OCI-LY1 (cell line): ENCODE results near the gene MAML1.

Source experiments
- H2AFZ ChIP-seq: fragments of 200-600 bp; sonication (generic), shearing (Covaris generic); 2 replicates; pipeline ENCODE4 v1.6.0; 2014; ENCODE audit warnings: antibody characterized with exemption, mild to moderate bottlenecking, low read length
- H3F3A ChIP-seq: fragments of 200-600 bp; sonication (generic), shearing (Covaris generic); 2 replicates; pipeline ENCODE4 v1.6.0; 2014; ENCODE audit warnings: mild to moderate bottlenecking, antibody characterized with exemption, low read length, moderate library complexity; ENCODE audit not compliant: insufficient read depth
- H3K27ac ChIP-seq: fragments of 200-600 bp; sonication (generic); 2 replicates; pipeline ENCODE4 v1.5.1; 2014; ENCODE audit warnings: low read length, mixed run types, mild to moderate bottlenecking, low read depth; ENCODE audit not compliant: poor library complexity, severe bottlenecking
- H3K27me3 ChIP-seq: fragments of 200-600 bp; sonication (generic); 2 replicates; pipeline ENCODE4 v1.6.0; 2014; ENCODE audit warnings: antibody characterized with exemption, mild to moderate bottlenecking, low read length, moderate library complexity; ENCODE audit not compliant: insufficient read depth
- H3K36me3 ChIP-seq: fragments of 200-600 bp; sonication (generic); 2 replicates; pipeline ENCODE4 v1.6.1; 2014; ENCODE audit warnings: mild to moderate bottlenecking, antibody characterized with exemption, low read length, moderate library complexity, mixed read lengths; ENCODE audit not compliant: insufficient read depth
- H3K4me1 ChIP-seq: fragments of 200-600 bp; sonication (generic); 2 replicates; pipeline ENCODE4 v1.5.1; 2014; ENCODE audit warnings: mild to moderate bottlenecking, low read length, moderate library complexity; ENCODE audit not compliant: insufficient read depth, severe bottlenecking
- H3K4me2 ChIP-seq: fragments of 200-600 bp; sonication (generic), shearing (Covaris generic); 2 replicates; pipeline ENCODE4 v1.6.1; 2014; ENCODE audit warnings: low read length
- H3K4me3 ChIP-seq: fragments of 200-600 bp; sonication (generic); 2 replicates; pipeline ENCODE4 v1.5.1; 2014; ENCODE audit warnings: low read length, low read depth, mild to moderate bottlenecking, mixed read lengths; ENCODE audit not compliant: poor library complexity, severe bottlenecking
- H3K79me2 ChIP-seq: fragments of 200-600 bp; shearing (Covaris generic); 2 replicates; pipeline ENCODE4 v1.6.1; 2016; ENCODE audit warnings: mixed run types, low read length, mixed read lengths; ENCODE audit not compliant: insufficient read depth
- H3K9ac ChIP-seq: fragments of 200-600 bp; sonication (generic), shearing (Covaris generic); 2 replicates; pipeline ENCODE4 v1.6.1; 2014; ENCODE audit warnings: mild to moderate bottlenecking, low read length, mixed read lengths
- H3K9me2 ChIP-seq: fragments of 200-600 bp; sonication (generic), shearing (Covaris generic); 2 replicates; pipeline ENCODE4 v1.6.1; 2014; ENCODE audit warnings: low read depth, mild to moderate bottlenecking, low read length, mixed read lengths
- H3K9me3 ChIP-seq: fragments of 200-600 bp; shearing (Covaris generic); 2 replicates; pipeline ENCODE4 v1.6.1; 2014; ENCODE audit warnings: low read length, mixed read lengths
- H4K20me1 ChIP-seq: fragments of 200-600 bp; sonication (generic), shearing (Covaris generic); 2 replicates; pipeline ENCODE4 v1.6.0; 2016; ENCODE audit warnings: mild to moderate bottlenecking, low read length; ENCODE audit not compliant: insufficient read depth
- CTCF ChIP-seq: fragments of 200-600 bp; sonication (generic), shearing (Covaris generic); IDR thresholded peaks from 2 replicates; pipeline ENCODE4 v1.5.1; 2017; ENCODE audit warnings: mild to moderate bottlenecking, antibody characterized with exemption, low read length, moderate library complexity, mixed read lengths
- EZH2 ChIP-seq: fragments of 200-600 bp; sonication (generic), shearing (Covaris generic); IDR thresholded peaks from 2 replicates; pipeline ENCODE4 v1.8.0; 2017; ENCODE audit warnings: borderline replicate concordance, mixed run types, mild to moderate bottlenecking, antibody characterized with exemption, low read length, moderate library complexity, mixed read lengths

Gene MAML1

DNA sequence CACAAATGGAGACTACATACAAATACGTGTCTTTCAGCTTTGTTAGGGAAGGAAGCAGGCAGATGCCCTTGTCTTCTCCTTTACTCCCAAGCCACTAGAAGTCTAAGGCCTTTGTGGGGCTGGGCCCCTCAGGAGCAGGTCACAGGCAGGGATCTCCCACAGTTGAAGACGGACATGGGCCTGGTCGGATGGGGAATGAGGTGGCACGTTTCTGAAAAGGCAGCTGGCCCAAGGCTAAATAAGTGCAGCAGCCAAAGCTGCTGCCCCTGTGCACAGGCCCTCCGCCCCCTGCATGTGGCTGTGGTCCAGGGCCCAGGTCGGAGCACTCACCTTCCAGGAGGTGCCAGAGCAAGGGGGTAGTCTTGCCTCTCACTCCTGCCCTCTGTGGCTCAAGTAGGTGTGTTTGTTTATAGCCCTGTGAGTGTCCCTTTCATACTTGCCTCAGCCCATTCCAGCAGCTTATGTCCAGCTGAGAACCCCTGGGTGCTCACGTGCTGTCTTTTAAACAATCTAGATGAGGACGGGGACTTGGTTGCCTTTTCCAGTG lies 89.9 kb downstream of the MAML1 start:
- Histone ChIP-seq H3K4me2 (peak overlapping the region; percentile 77), H3F3A (no peaks in the 10 kb centered on the region), H3K36me3 (peaks cover 54% of the 10 kb centered on the region), H4K20me1 (no peaks in the 10 kb centered on the region), H2AFZ (no peak overlapping the region), H3K27me3 (no peaks in the 10 kb centered on the region), H3K27ac (peak overlapping the region; percentile 51), H3K9me3 (no peaks in the 10 kb centered on the region), H3K79me2 (peaks cover 10% of the 10 kb centered on the region; the same call in 1 of the 2 replicates), H3K9me2 (no peaks in the 10 kb centered on the region), H3K4me3 (peak overlapping the region; percentile 88), H3K4me1 (peaks cover 36% of the 10 kb centered on the region), H3K9ac (peak overlapping the region; percentile 10; the same call in 1 of the 2 replicates)
- no peak for TF ChIP-seq EZH2
- TF ChIP-seq CTCF: no peak

DNA sequence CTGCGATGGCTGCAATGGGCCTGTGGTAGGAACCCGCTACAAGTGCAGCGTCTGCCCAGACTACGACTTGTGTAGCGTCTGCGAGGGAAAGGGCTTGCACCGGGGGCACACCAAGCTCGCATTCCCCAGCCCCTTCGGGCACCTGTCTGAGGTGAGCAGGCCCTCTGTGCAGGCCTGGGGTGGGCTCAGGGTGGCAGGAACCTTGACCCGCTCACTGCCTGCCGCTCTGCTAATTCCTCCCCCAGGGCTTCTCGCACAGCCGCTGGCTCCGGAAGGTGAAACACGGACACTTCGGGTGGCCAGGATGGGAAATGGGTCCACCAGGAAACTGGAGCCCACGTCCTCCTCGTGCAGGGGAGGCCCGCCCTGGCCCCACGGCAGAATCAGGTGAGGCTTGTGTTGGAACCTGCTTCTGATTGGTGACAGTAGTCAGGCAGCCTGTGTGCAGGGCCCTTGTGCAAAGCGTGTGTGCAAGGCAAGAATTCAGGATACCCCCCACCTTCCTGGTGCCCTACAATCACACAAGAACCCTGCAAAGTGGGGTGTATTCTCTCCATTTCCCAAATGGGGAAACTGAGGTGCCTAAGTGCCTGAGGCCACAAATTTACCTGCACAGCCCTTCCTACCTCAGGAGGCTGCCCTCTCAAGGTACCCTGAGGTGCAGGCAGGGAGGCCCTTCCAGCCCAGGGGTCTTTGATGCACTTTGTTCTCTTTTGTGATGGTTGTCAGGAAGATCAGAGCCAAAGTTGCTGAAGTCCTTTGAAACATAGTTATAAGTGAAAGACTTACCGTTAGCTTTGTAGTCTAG lies 91.5 kb downstream of the MAML1 start:
- Histone ChIP-seq H3K4me1 (peaks cover 27% of the 10 kb centered on the region), H3K27ac (no peak overlapping the region), H3K9ac (no peak overlapping the region), H2AFZ (no peak overlapping the region), H3F3A (no peaks in the 10 kb centered on the region), H3K4me3 (no peak overlapping the region), H3K79me2 (peaks cover 10% of the 10 kb centered on the region; the same call in 1 of the 2 replicates), H3K9me2 (no peaks in the 10 kb centered on the region), H4K20me1 (no peaks in the 10 kb centered on the region), H3K27me3 (no peaks in the 10 kb centered on the region), H3K9me3 (no peaks in the 10 kb centered on the region), H3K4me2 (no peak overlapping the region), H3K36me3 (peaks cover 70% of the 10 kb centered on the region)
- TF ChIP-seq EZH2: no peak
- TF ChIP-seq CTCF: no peak

GRCh38 chr5:179824745-179825112 lies 92.1 kb downstream of the MAML1 start:
- Histone ChIP-seq H3K4me3 (no peak overlapping the region), H3K27ac (no peak overlapping the region), H3K9ac (no peak overlapping the region), H3K79me2 (peaks cover 10% of the 10 kb centered on the region; the same call in 1 of the 2 replicates), H3K36me3 (peaks cover 76% of the 10 kb centered on the region), H3K9me3 (no peaks in the 10 kb centered on the region), H3K4me2 (no peak overlapping the region), H2AFZ (no peak overlapping the region), H3K4me1 (peaks cover 21% of the 10 kb centered on the region), H3K27me3 (no peaks in the 10 kb centered on the region), H3K9me2 (no peaks in the 10 kb centered on the region), H3F3A (no peaks in the 10 kb centered on the region), H4K20me1 (no peaks in the 10 kb centered on the region)
- TF ChIP-seq EZH2 (no peak), CTCF (no peak)
